ENCODE data around the gene FOXF2.

FOXF2 gene

DNA sequence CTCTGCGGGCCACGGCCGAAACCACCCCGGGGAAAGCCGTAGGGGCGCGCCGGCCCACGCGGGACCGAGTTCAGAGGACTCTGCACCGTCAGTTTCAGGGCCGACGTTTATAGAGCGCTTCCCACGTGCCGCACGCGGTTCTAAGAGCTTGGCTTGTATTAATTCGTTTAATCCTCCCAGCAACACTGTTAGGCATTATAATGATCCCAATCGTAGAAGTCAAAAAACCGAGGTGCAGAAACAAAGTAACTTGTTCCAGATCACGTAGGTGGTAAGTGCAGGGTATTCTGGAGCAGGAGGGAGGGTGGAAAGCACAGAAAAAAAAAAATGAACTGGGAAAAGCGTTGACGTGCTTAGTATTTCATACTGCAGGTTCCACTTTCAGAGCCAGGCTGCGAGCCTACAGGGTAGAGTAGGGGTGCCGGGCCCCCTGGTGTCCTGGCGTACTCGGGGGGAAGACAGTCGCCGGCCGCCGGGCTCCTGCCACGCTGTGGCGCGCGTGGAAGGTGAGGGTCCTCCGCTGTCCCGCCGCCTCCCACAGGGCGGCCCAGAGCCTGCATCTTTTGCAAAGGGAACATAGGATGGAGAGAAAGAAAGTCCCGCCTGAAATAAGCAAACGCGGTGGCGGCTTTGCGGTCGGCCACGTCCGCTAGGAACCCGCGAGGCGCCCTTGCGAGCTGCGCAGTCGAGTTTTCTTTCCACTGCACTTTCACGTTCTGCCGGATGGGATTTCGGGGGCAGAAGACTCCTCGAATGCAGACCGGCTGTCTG is 10.2 kb upstream of the FOXF2 start:
- no peak for DNase-seq

DNA sequence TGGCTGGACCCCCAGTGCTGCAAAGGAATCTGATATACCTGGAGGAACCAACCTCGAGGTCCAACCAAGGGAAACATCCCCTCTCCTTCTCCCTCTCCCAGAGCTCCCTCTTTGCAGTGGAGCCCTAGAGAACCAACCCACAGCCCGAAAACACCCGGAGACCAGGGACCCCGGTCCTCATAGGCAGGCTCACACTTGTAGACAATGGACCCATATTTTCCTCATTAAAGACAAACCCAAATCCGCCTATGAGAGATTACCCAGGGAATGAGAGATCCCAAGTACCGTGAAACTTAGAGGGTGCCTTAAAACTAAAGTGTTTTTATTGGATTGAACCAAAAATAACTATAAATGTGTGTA is 9.6 kb upstream of the FOXF2 start:
- no peak for DNase-seq

DNA sequence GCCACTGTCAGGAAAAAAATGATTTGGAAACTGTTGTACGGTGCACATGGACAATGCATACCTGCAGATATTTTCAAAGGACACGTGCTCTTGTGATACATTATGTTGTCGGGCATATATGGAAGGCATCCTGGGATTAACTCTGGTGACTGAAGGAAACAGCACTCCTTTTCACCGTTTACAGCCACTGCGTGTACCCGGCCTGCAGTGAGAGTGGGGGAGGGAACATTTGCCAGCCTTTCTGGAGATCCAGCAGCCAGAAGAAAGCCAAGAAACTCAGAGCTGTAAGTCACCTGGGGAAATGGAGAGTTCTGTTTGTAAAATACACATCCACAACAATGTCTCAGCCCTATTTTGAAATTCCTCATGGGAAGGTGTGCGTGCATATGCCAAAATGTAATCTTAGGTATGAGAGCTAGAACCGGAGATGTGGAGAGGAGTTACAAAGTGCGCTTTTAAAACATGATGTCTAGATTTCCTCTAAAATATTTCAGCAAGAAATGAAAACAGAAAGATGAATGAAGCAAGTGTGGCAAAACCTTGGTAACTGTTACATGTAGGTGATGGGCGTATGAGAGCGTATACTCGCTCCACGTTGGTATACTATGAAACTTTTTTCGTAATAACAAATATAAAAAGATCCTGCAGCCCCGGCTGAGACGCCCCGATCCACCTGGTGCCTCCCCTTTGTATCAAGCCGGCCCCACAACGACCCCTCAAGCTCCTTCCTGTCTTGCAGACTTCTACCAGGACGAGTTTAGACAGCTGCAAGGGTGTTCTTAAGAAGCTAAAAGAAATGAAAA is 8.6 kb upstream of the FOXF2 start:
- DNase-seq: no peak

DNA sequence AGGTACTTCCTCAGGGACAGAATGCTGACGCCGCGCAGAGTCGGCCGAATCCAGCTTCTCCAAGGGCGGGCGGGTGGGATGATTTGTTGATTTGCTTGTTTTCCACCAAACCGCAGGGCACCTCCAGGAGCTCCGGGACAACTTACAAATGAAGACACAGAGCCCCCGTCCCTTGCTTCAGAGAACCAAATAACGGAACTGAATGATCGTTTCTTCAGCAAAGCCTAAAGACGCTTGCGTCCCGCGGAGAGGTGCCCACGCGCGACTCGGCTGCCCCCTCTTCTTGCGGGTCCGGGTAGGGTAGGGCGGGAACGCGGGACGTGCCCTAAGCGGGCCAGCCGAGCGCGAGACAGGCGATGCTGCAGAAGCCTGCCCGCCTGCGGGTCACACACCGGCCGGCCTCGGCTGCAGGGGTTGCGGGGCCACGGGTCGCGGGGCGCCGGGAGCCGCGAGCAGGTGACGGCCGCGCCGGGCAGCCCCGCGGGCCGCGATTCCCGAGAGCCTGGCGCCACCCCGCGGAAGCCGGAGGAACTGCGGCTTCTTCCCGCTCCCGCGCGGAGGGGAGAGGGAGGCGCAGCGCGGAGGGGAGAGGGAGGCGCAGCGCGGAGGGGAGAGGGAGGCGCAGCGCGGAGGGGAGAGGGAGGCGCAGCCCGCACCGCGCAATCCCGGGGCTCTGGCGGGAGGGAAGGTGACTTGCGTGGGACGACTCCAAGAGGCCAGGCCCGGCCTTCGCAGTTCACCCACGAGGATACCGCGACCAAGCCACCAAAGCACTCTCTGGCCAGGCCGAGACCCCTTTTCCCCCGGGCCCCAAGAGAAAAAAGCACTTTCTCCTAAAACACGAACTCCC is 7.7 kb upstream of the FOXF2 start:
- peak in 1 of 2 donors; percentile 57 for DNase-seq

DNA sequence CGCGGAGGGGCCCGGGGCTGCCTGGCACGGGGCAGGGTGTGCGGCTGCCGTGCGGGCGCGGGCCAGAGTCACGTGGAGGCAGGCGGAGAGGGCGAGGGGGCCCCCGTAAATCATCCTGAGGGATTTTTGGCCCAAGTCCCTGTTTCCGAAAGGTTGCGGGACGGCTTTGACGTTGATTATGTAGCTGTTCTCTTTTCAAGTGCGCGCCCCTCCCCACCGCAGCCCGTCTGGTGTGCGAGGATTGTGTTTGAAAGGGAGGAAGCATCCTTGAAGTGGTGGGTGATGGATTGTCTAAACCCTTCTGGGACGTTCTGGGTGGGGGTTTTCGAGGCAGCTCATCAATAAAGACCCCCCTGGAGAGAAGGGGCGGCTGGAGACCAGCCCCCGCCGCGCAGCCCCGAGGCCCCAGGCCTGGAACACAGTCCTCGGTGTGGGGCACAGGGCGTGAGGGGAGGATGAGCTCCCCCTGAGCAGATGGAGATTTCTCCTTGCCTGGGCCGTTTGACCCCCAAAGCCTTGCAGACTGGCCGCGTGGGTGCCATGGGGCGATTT is 7.0 kb upstream of the FOXF2 start:
- no peak for DNase-seq

DNA sequence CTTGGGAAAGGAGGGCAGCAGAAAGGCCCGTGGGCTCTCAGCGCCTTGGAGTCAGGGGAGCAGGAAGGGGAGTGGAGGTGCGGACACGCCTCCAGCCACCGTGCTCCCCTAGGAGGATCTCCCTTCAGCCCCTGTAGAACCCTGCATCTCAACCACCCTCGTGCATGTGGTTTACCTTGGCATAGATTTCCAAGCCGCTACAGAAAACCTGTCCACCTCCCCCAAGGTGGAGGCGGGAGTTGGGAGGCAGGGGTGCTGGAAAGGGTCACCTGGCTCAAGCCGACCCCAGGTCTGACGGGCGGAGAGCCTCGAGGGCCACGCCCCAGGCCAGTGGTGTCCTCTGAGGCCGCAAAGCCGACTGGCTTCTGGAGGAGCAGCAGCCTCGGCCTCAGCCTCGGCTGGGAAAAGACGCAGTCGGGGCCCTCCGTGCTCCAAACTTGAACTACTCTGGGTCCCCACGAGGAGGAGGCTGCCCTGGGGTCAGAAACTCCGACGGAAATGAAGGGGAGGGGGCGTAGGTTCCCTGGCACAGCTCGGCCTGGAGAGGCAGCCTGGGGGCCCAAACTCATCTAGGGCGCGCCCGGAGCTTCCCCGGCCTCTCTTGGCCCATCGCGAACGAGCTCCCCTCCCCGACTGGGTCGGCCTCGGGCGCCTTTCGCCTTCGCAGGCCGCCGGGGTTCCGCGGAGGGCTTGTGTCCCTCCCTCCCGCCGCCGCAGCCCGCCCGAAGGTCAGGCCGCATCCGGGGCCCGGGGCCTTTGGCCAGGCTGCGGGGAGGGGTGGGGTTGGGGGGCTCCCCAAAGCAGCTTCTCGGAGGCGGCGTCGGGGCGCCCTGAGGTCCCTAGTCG is 6.3 kb upstream of the FOXF2 start:
- no peak for DNase-seq

DNA sequence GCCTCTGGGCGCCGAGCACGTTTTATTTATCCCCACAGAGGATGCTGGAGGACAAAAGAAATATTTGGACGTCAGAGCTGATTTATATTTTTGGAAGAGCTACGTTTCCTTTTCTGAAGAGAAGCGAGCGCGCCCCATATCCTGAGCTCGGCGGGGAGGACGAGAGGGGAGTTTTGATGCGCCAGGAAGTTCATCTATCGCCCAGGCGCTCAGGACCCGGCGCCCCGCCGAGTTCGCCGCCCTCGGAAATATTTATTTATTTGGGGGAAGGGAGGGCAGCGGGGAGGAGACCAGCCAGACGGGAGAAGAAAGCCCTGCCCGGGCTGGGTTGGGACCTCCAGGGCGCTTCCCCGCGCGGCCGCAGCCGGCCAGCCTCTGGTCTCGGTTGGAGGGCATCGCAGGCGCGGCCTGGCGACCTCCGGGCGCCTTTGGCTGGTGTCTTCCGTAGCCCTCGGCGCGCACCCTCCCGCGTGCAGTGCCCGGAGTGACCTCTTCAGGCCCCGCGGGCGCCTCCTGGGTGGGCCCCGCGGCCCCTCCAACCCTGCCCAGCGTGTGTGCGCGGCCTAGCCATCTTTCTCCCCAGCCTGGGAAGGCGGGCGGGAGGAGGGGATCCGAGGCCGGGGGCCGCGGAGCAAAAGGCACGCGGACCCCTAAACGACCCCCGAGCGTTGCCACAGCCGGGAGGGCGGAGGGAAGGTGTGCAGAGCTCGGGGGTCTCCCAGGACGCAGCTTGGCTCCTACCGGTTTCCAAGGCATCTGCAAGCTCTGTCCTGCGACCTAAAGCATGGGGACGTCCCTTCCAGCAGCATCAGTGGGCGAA is 5.4 kb upstream of the FOXF2 start:
- no peak for DNase-seq

DNA sequence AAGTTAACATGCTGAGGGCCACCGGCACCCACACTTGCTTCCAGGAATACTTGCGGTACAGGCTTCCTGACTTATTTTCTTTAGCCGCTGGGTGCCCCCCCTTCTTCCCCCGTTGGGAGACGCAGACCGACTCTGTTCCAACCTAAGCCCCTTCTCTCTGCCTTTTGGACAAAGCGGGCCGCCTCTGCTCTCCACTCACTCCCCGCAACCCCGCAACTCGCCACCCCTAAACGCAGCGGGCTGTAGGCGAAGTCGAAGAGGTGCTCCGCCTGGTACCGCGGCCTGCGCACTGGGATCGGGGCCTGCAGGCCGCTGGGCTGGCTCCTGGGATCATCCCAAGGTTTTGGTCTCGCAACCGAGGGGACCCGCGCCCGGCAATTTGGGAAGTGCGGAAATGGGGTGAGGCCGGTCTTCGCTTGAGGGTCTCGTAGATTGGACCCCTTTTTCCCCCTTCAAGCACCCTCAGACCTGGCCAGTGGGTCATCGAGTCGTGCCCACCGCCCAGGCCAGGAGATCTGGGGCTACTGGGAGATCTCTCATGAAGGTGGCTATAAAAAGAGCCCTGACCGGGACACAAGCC is 4.7 kb upstream of the FOXF2 start:
- no peak for DNase-seq

DNA sequence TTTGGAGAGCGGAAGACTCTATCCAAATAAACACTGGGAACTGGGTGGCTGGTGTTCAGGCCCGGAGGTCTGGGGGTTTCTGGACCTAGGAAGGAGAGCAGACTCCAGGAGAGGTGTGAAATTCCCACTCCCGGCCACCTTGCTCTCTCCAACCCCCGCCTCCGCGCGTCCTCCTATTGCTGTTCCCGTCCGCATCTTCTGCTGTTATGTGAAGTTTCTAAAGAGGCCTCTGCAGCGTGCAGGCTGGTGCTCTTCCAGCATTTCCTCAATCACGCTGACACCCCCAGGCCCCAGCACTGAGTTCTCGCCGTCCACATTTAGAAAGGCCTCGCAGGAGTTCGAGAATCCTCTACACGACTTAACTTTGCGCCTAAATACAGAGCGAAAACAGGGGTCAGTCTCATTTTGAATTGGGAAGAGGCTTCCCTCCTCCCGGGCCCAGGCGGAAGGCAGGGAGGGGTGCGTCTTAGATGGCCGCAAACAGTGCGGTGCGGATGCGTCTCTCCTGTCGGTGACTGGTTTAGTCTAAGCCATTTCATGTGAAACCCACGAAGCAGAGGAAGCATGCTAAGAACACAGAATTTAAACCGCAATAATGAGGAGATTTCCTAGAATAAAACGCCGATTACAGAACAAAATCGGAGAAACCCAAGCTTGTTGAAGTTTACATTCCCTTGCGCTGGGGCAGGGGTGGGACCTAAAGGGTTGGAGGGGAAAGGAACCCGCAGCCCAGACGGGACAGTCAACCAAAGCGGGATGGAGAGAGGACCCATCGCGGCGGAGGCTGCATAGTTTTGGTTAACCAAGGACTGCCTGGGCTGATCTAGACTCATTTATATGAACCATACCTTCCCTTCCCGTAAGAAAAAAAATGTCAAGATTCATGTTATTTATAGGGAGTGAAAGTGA is 4.0 kb upstream of the FOXF2 start:
- no peak for DNase-seq

DNA sequence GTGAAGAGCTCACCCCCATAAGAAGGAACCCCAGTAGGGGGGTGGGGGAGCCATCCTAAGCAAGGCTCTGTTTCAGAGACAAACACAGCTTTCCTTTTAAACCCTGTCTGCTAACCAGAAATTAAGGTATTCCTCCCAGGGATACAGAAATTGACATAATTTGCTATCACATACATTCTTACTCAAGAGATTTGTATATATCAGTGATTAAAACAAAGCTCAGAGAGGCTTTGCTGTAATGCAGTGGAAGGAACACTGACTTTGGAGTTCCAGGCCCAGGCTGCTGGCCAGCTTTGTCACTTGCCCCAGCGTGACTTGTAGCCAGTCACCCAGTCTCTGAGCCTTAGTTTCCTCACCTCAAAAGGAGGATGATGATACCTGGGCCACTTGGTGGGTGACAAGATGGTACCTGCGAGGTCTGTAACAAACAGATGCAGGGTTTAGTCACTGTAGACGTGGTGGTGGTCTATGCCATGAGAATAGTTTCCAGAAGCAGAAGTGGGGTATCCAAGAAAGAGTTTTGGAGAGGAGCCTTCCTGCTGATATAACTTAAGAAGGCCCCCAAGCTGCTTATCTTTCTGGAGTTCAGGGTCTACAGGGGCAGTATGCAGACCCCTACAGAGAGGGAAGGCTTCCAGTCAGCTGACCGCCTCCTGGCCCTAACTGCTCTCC is 3.2 kb upstream of the FOXF2 start:
- no peak for DNase-seq

DNA sequence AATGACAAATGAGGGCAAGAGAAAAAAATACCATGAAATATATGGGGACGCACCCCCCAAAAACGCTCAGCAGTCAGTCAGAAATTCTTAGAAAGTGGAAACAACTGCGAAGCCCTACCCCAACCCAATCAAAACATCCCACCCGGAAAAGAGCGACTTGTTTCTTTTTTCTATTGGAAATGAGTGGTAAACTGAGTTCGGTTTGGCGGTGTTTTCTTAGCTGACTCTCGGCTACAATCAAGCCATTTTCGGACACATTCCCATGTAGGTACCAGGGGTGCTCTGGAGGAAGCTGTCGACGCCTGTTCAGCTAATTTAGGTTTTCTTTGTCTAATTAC is 1.9 kb upstream of the FOXF2 start:
- DNase-seq: no peak

DNA sequence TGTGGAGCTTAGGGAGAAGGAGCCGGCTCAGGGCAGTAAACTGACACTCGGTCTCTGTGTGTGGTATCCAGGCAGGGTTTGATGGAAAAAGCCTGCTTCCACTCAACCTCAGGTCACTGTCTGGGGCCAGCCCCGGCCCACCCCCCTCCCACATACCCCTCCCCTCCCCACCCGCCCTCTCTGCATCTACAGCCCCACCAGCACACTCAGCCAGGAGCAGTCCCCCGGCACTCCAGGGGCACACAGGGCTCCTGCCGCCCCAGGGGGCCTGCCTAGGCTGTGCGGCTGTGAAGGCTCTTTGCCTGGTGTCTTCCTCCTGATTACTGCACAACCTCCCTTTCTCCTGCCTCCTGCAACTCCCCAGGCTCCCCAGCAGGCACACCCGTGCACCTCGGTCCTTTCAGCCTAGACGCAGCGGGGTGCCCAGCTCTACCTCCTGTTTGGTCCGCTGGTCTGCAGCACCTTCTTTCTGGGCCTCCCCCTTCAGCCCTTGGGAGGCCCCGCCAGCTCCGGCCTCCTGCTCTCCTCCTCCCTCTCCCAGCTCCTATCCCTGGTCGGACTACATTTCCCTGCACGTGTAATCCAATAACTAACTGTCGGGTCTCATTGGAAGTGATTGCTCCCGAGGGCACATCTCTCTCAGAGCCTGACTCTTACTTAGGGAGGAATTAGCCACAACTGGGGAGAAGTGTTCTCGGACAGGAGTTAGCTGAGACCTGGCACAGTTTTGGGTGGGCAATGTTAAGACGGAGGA is 1.3 kb upstream of the FOXF2 start:
- DNase-seq: no peak

DNA sequence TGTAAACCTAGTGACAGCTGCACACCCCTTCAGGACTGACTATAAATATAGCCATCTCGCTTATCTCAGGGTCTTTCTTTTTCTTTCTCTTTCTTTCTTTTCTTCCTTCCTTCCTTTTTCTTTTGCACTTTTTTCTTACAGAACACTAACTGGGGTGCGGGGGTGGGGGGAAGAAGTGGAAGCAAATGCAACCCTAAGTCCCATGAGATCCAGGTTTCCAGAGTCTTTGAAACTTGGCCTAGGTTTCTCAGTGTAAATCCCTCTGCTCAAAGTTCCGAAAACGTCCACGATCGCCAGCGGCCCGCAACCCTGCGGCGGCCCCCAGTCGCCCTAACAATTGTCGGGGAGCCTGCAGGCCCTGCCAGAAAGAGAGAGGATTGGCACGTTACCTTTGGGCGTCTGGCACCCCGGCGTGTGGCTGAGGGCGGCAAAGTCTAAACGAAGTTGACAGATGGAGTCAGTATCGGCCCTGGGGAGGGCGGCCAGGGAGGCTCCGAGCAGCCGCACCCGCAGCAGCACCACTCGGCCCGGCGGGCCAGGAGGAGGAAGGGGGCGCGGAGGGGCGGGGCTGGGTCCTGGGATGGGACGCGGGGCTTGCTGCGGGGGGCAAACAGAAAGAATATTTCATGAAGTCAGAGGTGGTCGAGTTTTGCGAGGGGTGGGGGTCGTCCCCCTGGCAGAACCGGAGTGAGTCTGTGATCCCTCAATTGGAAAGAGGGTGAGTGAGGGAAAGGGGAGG is 577 bp upstream of the FOXF2 start:
- DNase-seq: no peak

DNA sequence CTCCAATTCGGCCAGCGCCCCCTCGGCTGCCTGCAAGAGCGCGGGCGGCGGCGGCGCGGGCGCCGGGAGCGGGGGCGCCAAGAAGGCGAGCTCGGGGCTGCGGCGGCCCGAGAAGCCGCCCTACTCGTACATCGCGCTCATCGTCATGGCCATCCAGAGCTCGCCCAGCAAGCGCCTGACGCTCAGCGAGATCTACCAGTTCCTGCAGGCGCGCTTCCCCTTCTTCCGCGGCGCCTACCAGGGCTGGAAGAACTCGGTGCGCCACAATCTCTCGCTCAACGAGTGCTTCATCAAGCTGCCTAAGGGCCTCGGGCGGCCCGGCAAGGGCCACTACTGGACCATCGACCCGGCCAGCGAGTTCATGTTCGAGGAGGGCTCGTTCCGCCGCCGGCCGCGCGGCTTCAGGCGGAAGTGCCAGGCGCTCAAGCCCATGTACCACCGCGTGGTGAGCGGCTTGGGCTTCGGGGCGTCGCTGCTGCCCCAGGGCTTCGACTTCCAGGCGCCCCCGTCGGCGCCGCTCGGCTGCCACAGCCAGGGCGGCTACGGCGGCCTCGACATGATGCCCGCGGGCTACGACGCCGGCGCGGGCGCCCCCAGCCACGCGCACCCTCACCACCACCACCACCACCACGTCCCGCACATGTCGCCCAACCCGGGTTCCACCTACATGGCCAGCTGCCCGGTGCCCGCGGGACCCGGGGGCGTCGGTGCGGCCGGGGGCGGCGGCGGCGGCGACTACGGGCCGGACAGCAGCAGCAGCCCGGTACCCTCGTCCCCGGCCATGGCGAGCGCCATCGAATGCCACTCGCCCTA is 963 bp downstream of the FOXF2 start:
- DNase-seq: no peak

DNA sequence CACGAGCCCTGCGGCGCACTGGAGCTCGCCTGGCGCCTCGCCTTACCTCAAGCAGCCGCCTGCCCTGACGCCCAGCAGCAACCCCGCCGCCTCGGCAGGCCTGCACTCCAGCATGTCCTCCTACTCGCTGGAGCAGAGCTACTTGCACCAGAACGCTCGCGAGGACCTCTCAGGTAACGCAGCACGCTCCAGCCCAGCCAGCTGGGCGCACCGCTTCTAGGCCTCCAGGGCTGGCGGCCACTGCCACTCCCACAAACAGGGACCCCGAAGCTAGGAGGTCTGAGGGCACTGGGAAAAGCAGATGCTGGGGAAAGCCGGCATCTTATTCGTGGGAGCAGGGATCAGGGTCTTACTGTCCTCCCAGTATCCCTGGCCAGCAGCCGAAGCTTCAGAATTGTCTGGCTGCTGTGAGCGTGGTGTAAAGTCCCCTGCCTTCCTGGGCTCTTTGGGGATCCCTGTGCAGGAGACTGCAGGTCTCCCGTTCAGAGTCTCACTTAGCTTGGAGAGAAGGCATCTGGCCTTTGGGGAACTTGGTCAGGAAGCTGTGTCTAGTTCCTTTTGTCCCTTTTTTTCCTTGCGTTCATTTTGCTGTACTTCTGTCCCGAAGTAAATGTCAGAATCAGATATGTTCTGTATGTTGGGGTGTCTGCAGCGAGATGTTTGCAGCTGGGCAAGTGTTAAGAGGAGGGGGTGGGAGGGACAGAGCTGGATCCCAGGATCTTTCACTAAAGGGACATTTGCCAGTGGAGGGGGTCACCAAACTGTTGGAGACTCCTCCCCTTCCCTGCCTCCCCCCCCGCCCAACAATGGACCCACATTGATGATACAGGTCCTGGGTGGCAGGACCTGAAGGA is 1.8 kb downstream of the FOXF2 start:
- no peak for DNase-seq

DNA sequence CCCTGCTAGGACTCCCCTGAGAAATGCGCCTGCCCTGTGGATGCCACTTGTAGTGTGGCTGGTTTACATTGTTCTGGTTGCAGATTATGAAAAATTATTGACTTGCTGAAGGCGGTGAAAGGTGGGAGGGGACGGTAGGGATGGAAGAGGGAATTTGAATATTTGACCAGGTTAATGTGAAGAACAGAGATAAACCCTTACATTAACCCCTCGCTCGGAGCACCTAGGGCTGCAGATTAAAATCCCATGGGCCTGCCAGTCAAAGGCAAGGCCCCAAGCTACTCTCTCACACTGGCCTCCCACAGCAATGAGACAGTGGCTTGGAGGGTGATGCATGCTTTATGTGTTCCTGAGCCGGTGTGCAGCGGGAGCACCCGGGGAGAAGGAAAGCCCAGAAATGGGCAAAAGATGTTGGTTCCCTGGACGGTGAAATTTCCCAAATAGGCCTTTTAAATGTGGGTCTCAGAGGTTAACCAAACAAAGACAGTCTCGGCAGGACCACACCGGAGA is 2.5 kb downstream of the FOXF2 start:
- no peak for DNase-seq

Measured in CD4-positive, alpha-beta T cell treated with Interferon alpha-2 for 1 hour (primary cell).